Sigmoid colon (tissue), 3 donors: ENCODE results near the gene KLHL29.

Experiments used
- POLR2A ChIP-seq, 2 donors: fragments of 450-650 bp; IDR thresholded peaks; one replicate each; pipeline ENCODE4 v1.6.1; 2016; ENCODE audit warnings: antibody characterized with exemption in 2 of 2, mild to moderate bottlenecking in 2 of 2, moderate library complexity in 2 of 2
- TF ChIP-seq, protein P1 (sequence below), 4 experiments: fragments of 450-650 bp in 3 of 4; fragments of 200-600 bp in 1 of 4; IDR thresholded peaks; one replicate each; pipeline ENCODE4 v1.5.1; 2016 to 2019; ENCODE audit warnings: antibody characterized with exemption in 4 of 4, mild to moderate bottlenecking in 3 of 4, moderate library complexity in 2 of 4

- TF ChIP-seq, protein P1, sequence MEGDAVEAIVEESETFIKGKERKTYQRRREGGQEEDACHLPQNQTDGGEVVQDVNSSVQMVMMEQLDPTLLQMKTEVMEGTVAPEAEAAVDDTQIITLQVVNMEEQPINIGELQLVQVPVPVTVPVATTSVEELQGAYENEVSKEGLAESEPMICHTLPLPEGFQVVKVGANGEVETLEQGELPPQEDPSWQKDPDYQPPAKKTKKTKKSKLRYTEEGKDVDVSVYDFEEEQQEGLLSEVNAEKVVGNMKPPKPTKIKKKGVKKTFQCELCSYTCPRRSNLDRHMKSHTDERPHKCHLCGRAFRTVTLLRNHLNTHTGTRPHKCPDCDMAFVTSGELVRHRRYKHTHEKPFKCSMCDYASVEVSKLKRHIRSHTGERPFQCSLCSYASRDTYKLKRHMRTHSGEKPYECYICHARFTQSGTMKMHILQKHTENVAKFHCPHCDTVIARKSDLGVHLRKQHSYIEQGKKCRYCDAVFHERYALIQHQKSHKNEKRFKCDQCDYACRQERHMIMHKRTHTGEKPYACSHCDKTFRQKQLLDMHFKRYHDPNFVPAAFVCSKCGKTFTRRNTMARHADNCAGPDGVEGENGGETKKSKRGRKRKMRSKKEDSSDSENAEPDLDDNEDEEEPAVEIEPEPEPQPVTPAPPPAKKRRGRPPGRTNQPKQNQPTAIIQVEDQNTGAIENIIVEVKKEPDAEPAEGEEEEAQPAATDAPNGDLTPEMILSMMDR (IDR thresholded peaks at IDR 0.05) = no peak
- TF ChIP-seq POLR2A (IDR thresholded peaks at IDR 0.05) = no peak
Observed at GRCh38 chr2:23528171-23528570, 143.2 kb downstream of the KLHL29 start.
